ENCODE data around the gene CEP85L. TPM values are rescaled to one million over a fixed set of nuclear protein-coding genes. Genes with fewer than 3 reads are reported as not detected.

Gene CEP85L
- total and polyA plus RNA-seq, 2 experiments from 2014 or later = 9.1 to 10.1 TPM

GRCh38 chr6:118548136-118548535 is 103.3 kb downstream of the CEP85L start, which contains the start of gene PLN (continued):
- TF ChIP-seq, protein P1, sequence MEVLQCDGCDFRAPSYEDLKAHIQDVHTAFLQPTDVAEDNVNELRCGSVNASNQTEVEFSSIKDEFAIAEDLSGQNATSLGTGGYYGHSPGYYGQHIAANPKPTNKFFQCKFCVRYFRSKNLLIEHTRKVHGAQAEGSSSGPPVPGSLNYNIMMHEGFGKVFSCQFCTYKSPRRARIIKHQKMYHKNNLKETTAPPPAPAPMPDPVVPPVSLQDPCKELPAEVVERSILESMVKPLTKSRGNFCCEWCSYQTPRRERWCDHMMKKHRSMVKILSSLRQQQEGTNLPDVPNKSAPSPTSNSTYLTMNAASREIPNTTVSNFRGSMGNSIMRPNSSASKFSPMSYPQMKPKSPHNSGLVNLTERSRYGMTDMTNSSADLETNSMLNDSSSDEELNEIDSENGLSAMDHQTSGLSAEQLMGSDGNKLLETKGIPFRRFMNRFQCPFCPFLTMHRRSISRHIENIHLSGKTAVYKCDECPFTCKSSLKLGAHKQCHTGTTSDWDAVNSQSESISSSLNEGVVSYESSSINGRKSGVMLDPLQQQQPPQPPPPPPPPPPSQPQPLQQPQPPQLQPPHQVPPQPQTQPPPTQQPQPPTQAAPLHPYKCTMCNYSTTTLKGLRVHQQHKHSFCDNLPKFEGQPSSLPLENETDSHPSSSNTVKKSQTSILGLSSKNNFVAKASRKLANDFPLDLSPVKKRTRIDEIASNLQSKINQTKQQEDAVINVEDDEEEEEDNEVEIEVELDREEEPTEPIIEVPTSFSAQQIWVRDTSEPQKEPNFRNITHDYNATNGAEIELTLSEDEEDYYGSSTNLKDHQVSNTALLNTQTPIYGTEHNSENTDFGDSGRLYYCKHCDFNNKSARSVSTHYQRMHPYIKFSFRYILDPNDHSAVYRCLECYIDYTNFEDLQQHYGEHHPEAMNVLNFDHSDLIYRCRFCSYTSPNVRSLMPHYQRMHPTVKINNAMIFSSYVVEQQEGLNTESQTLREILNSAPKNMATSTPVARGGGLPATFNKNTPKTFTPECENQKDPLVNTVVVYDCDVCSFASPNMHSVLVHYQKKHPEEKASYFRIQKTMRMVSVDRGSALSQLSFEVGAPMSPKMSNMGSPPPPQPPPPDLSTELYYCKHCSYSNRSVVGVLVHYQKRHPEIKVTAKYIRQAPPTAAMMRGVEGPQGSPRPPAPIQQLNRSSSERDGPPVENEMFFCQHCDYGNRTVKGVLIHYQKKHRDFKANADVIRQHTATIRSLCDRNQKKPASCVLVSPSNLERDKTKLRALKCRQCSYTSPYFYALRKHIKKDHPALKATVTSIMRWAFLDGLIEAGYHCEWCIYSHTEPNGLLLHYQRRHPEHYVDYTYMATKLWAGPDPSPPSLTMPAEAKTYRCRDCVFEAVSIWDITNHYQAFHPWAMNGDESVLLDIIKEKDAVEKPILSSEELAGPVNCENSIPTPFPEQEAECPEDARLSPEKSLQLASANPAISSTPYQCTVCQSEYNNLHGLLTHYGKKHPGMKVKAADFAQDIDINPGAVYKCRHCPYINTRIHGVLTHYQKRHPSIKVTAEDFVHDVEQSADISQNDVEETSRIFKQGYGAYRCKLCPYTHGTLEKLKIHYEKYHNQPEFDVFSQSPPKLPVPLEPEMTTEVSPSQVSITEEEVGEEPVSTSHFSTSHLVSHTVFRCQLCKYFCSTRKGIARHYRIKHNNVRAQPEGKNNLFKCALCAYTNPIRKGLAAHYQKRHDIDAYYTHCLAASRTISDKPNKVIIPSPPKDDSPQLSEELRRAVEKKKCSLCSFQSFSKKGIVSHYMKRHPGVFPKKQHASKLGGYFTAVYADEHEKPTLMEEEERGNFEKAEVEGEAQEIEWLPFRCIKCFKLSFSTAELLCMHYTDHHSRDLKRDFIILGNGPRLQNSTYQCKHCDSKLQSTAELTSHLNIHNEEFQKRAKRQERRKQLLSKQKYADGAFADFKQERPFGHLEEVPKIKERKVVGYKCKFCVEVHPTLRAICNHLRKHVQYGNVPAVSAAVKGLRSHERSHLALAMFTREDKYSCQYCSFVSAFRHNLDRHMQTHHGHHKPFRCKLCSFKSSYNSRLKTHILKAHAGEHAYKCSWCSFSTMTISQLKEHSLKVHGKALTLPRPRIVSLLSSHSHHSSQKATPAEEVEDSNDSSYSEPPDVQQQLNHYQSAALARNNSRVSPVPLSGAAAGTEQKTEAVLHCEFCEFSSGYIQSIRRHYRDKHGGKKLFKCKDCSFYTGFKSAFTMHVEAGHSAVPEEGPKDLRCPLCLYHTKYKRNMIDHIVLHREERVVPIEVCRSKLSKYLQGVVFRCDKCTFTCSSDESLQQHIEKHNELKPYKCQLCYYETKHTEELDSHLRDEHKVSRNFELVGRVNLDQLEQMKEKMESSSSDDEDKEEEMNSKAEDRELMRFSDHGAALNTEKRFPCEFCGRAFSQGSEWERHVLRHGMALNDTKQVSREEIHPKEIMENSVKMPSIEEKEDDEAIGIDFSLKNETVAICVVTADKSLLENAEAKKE (CRISPR knock-in tag; IDR thresholded peaks at IDR 0.05) = no peak
- TF ChIP-seq, protein P2, sequence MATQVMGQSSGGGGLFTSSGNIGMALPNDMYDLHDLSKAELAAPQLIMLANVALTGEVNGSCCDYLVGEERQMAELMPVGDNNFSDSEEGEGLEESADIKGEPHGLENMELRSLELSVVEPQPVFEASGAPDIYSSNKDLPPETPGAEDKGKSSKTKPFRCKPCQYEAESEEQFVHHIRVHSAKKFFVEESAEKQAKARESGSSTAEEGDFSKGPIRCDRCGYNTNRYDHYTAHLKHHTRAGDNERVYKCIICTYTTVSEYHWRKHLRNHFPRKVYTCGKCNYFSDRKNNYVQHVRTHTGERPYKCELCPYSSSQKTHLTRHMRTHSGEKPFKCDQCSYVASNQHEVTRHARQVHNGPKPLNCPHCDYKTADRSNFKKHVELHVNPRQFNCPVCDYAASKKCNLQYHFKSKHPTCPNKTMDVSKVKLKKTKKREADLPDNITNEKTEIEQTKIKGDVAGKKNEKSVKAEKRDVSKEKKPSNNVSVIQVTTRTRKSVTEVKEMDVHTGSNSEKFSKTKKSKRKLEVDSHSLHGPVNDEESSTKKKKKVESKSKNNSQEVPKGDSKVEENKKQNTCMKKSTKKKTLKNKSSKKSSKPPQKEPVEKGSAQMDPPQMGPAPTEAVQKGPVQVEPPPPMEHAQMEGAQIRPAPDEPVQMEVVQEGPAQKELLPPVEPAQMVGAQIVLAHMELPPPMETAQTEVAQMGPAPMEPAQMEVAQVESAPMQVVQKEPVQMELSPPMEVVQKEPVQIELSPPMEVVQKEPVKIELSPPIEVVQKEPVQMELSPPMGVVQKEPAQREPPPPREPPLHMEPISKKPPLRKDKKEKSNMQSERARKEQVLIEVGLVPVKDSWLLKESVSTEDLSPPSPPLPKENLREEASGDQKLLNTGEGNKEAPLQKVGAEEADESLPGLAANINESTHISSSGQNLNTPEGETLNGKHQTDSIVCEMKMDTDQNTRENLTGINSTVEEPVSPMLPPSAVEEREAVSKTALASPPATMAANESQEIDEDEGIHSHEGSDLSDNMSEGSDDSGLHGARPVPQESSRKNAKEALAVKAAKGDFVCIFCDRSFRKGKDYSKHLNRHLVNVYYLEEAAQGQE (IDR thresholded peaks at IDR 0.05; ENCODE audit: unreplicated experiment) = no peak
- no peak for TF ChIP-seq ZNF114 (CRISPR knock-in tag; IDR thresholded peaks at IDR 0.05)
- TF ChIP-seq CREB1 (CRISPR knock-in tag; IDR thresholded peaks at IDR 0.05; ENCODE audit: low read depth) = no peak
- no peak for TF ChIP-seq POLR2AphosphoS5 (IDR thresholded peaks at IDR 0.05; ENCODE audit: low read depth)
- TF ChIP-seq, protein P3, sequence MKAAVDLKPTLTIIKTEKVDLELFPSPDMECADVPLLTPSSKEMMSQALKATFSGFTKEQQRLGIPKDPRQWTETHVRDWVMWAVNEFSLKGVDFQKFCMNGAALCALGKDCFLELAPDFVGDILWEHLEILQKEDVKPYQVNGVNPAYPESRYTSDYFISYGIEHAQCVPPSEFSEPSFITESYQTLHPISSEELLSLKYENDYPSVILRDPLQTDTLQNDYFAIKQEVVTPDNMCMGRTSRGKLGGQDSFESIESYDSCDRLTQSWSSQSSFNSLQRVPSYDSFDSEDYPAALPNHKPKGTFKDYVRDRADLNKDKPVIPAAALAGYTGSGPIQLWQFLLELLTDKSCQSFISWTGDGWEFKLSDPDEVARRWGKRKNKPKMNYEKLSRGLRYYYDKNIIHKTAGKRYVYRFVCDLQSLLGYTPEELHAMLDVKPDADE (IDR thresholded peaks at IDR 0.05) = no peak
- no peak for TF ChIP-seq EZH2phosphoT487 (IDR thresholded peaks at IDR 0.05; ENCODE audit: unreplicated experiment)
- TF ChIP-seq NANOG (IDR thresholded peaks at IDR 0.05; ENCODE audit: borderline replicate concordance) = no peak
